ENCODE results near the gene TTC21A. TPM values are rescaled to one million over a fixed set of nuclear protein-coding genes. Genes with fewer than 3 reads are reported as not detected.

Gene TTC21A
- total RNA-seq, 6 donors from 2014 or later, result 7.4 to 52.4 (median 14.3) TPM

DNA sequence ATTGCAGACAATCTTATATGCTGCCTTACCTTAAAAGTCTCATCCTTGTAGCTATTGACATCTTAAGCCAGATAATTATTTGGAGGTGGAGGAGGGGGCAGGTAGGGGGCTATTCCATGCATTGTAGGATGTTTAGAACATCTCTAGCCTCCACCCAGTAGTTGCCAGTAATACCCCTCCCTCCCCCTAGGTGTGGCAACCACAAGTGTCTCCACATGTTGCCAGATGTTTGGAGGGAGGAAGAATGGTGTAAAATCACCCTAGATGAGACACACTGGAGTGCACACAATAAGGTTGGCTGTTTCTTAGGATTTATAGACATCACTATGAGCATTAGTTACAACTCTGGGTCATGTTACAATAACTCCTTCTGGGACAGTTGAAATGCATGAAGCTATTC, 27.5 kb upstream of the TTC21A start:
- ATAC-seq (ENCODE audit: low FRiP score in 2 of 2) (no peak), DNase-seq (no peak)
- no peak for TF ChIP-seq POLR2AphosphoS5 (IDR thresholded peaks at IDR 0.05)
- no peak for TF ChIP-seq POLR2A (IDR thresholded peaks at IDR 0.05)
- TF ChIP-seq EP300 (IDR thresholded peaks at IDR 0.05), result no peak
- TF ChIP-seq, protein P1, sequence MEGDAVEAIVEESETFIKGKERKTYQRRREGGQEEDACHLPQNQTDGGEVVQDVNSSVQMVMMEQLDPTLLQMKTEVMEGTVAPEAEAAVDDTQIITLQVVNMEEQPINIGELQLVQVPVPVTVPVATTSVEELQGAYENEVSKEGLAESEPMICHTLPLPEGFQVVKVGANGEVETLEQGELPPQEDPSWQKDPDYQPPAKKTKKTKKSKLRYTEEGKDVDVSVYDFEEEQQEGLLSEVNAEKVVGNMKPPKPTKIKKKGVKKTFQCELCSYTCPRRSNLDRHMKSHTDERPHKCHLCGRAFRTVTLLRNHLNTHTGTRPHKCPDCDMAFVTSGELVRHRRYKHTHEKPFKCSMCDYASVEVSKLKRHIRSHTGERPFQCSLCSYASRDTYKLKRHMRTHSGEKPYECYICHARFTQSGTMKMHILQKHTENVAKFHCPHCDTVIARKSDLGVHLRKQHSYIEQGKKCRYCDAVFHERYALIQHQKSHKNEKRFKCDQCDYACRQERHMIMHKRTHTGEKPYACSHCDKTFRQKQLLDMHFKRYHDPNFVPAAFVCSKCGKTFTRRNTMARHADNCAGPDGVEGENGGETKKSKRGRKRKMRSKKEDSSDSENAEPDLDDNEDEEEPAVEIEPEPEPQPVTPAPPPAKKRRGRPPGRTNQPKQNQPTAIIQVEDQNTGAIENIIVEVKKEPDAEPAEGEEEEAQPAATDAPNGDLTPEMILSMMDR (IDR thresholded peaks at IDR 0.05), result no peak
- Histone ChIP-seq H3K27me3 (no peaks in the 10 kb centered on the region), H3K36me3 (peaks cover 16 to 77% (median 33%) of the 10 kb centered on the region in 4 donors), H3K4me1 (no peaks in the 10 kb centered on the region), H3K4me3 (no peak overlapping the region), H3K9me3 (no peaks in the 10 kb centered on the region), H3K27ac (no peak overlapping the region)

DNA sequence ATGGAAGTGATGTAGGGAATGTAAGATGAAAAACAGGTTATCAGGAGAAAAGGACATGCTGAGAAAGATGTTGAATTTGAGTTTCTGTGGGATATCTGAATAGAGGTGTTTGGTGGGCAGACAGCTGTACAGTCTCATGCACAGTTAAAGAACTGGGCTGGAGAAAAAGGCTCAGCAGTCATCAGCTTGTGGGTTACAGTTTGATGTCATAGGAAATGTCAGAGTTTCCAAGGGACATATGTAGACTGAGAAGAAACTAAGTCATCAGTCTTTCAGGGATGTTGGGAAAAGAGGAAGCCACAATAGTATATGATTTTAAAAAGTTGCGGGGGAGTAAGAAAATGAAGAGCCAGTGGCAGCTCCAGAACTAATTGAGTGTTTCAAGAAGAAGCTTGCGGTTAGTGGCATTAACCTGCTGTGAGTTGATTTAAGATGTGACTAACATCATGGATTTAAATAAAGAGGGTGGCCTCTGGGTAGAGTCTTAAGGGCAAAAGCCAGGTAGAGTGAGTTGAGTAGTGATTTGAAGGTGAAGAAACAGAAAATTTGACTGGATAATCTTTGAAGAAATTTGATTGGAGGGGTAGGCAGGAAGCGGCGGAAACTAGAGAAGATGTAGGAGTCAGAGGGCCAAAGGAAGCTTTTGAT, 24.7 kb upstream of the TTC21A start:
- Histone ChIP-seq H3K4me1 (no peaks in the 10 kb centered on the region), H3K27me3 (no peaks in the 10 kb centered on the region), H3K9me3 (no peaks in the 10 kb centered on the region), H3K4me3 (no peak overlapping the region), H3K36me3 (peaks cover 8 to 74% (median 25%) of the 10 kb centered on the region in 4 donors), H3K27ac (no peak overlapping the region)
- ATAC-seq (ENCODE audit: low FRiP score in 2 of 2) (no peak), DNase-seq (no peak)
- 94 to 99% methylated on average over 4 of the region's 4 CpGs for WGBS, 2 donors
- TF ChIP-seq POLR2A (IDR thresholded peaks at IDR 0.05), result no peak
- no peak for TF ChIP-seq EP300 (IDR thresholded peaks at IDR 0.05)
- no peak for TF ChIP-seq POLR2AphosphoS5 (IDR thresholded peaks at IDR 0.05)
- TF ChIP-seq, protein P1 (IDR thresholded peaks at IDR 0.05), result no peak

- peaks cover 21 to 82% (median 40%) of the 10 kb centered on the region in 4 donors for H3K36me3 ChIP-seq
- no peak for ATAC-seq (ENCODE audit: low FRiP score in 2 of 2)
- no peaks in the 10 kb centered on the region for H3K4me1 ChIP-seq
- H3K27me3 ChIP-seq, result no peaks in the 10 kb centered on the region
- no peaks in the 10 kb centered on the region for H3K9me3 ChIP-seq
- WGBS, 2 donors, result 86 to 90% methylated on average over 4 of the region's 4 CpGs
- no peak for DNase-seq
- no peak overlapping the region for H3K27ac ChIP-seq
- no peak overlapping the region for H3K4me3 ChIP-seq
- TF ChIP-seq POLR2AphosphoS5 (IDR thresholded peaks at IDR 0.05) (no peak), POLR2A (IDR thresholded peaks at IDR 0.05) (no peak), EP300 (IDR thresholded peaks at IDR 0.05) (no peak)
- TF ChIP-seq, protein P1 (IDR thresholded peaks at IDR 0.05), result no peak
Observed at GRCh38 chr3:39086144-39086543, 21.3 kb upstream of the TTC21A start.

DNA sequence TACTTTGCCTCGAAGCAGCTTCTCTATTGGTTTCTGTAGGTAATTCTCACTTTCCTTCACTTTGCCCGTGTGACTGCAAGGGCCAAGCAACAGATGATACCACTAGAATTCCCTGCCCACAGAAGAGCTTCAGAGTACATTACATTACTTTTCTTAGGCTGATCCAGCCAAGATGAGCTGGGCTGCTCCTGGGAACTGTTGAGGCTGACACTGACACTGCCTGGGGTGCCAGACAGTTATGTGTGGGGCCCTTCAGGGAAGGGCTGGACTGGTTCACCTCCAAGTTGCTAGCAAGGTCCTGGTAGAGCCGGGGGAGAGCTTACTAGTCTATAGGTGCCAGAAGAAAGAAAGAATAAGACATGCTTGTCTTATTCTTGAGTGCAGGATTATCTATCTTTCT, 19.0 kb upstream of the TTC21A start:
- WGBS, 2 donors, result 95 to 100% methylated on average over 3 of the region's 3 CpGs
- no peak for DNase-seq
- no peaks in the 10 kb centered on the region for H3K27me3 ChIP-seq
- H3K4me3 ChIP-seq, result no peak overlapping the region
- ATAC-seq (ENCODE audit: low FRiP score in 2 of 2), result no peak
- H3K36me3 ChIP-seq, result peaks cover 21 to 91% (median 44%) of the 10 kb centered on the region in 4 donors
- H3K27ac ChIP-seq, result no peak overlapping the region
- TF ChIP-seq EP300 (IDR thresholded peaks at IDR 0.05) (no peak), POLR2A (IDR thresholded peaks at IDR 0.05) (no peak), POLR2AphosphoS5 (IDR thresholded peaks at IDR 0.05) (no peak)
- TF ChIP-seq, protein P1 (IDR thresholded peaks at IDR 0.05), result no peak
- H3K4me1 ChIP-seq, result no peaks in the 10 kb centered on the region
- no peaks in the 10 kb centered on the region for H3K9me3 ChIP-seq

DNA sequence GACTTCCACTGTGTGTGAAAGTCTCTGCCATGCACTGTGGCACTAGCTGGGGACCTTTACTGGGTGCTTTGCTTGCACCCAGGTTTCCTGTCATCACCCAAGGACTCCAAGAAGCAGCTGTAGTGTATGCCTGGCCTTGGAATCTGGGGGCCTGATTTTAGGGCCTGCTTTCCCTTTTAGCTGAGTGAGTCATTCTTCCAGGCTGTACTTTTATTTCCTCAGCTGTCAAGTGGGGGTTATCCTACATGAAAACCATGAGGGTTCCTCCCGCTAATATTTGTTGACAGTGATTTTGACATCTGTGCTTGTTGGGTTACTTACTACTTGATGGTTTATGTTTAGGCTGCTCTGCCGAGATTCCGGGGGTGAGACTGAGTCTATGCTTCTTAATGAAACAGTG, 18.6 kb upstream of the TTC21A start:
- Histone ChIP-seq H3K4me3 (no peak overlapping the region), H3K27me3 (no peaks in the 10 kb centered on the region), H3K9me3 (no peaks in the 10 kb centered on the region), H3K36me3 (peaks cover 21 to 95% (median 46%) of the 10 kb centered on the region in 4 donors), H3K27ac (no peak overlapping the region), H3K4me1 (no peaks in the 10 kb centered on the region)
- DNase-seq (no peak), ATAC-seq (ENCODE audit: low FRiP score in 2 of 2) (no peak)
- WGBS, 2 donors, result 79 to 91% methylated on average over 3 of the region's 3 CpGs
- TF ChIP-seq POLR2A (IDR thresholded peaks at IDR 0.05), result no peak
- TF ChIP-seq POLR2AphosphoS5 (IDR thresholded peaks at IDR 0.05), result no peak
- TF ChIP-seq, protein P1 (IDR thresholded peaks at IDR 0.05), result no peak
- no peak for TF ChIP-seq EP300 (IDR thresholded peaks at IDR 0.05)
